H1 (cell line): ENCODE results near the gene GTF3C2. TPM values are rescaled to one million over a fixed set of nuclear protein-coding genes. Genes with fewer than 3 reads are reported as not detected.

Experiments used
- ASH2L ChIP-seq: fragments of 200-600, 300-600 bp; sonication (generic); IDR thresholded peaks from one replicate; pipeline ENCODE4 v1.7.1; 2017; ENCODE audit warnings: low read length
- EZH2 ChIP-seq: fragments of 200-600 bp; sonication (generic); IDR thresholded peaks from 2 replicates; pipeline ENCODE4 v1.7.1; 2012; ENCODE audit warnings: low read depth, mild to moderate bottlenecking, moderate library complexity, low read length, inconsistent platforms; ENCODE audit not compliant: severe bottlenecking
- KDM5A ChIP-seq: fragments of 200-600 bp; IDR thresholded peaks from 2 replicates; pipeline ENCODE4 v1.7.1; 2012; ENCODE audit warnings: mild to moderate bottlenecking, low read length, inconsistent platforms, mixed read lengths
- NANOG ChIP-seq: IDR thresholded peaks from 2 replicates; pipeline ENCODE4 v1.6.1; 2011; ENCODE audit warnings: low read length, low read depth, mild to moderate bottlenecking, inconsistent platforms; ENCODE audit not compliant: insufficient read depth, poor library complexity, severe bottlenecking
- RXRA ChIP-seq: IDR thresholded peaks from 2 replicates; pipeline ENCODE4 v1.6.1; 2011; ENCODE audit warnings: low read depth, mild to moderate bottlenecking, low read length, moderate library complexity; ENCODE audit not compliant: insufficient read depth
- polyA plus RNA-seq, 7 experiments: library from polyadenylated mRNA; depleted of rRNA in 3 of 7; stranded (reverse) in 5 of 7; unstranded in 2 of 7; fragments of >200 nt in 5 of 7; fragments of 200-250 nt in 2 of 7; gene quantifications; 1 replicate in 5 of 7; 2 replicates in 1 of 7; 4 replicates in 1 of 7; pipeline versions ENCODE4 v1.2.1 to v1.2.3, GENCODE V29; 2011 to 2013; ENCODE audit warnings: missing spikeins in 2 of 7, mixed read lengths in 2 of 7
- total RNA-seq: library from RNA; stranded (reverse); fragmentation: NEBNext Ultra II Directional; extraction: Animal tissue kit (Norgen Biotek cat#: 25700); gene quantifications from 2 replicates; pipeline ENCODE4 v1.2.1, GENCODE V29; 2021
- TF ChIP-seq, protein P1 (sequence below): fragments of 300-600 bp; sonication (generic); IDR thresholded peaks from 2 replicates; pipeline ENCODE4 v1.7.1; 2012; ENCODE audit warnings: low read length, moderate library complexity, mild to moderate bottlenecking, inconsistent platforms; ENCODE audit not compliant: insufficient replicate concordance

GTF3C2 gene
- total and polyA plus RNA-seq, 2 of the 8 experiments (the other 6 are each of a cell fraction or from before 2014, with no cell fraction given) = 118 to 127 TPM

DNA sequence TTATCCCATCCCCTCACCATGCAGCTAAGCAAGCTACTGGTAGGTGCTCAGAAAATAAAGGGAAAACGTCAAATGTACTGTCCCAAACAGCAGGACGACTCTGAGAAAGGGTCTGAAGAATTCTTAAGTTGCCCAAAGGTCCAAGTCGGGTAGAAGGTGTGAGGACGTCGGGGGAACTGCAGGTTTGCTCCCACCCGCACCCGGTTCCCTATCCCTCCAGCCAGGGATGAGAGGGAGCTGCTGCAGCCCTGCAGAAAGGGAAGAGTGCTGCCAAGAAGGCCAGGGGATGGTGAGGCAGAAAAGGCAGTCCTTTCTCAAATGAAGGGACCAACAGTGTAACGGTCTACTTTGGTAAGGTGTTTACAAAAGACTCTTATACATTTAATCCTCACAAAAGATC lies 41.4 kb downstream of the GTF3C2 start (continued):
- TF ChIP-seq, protein P1, sequence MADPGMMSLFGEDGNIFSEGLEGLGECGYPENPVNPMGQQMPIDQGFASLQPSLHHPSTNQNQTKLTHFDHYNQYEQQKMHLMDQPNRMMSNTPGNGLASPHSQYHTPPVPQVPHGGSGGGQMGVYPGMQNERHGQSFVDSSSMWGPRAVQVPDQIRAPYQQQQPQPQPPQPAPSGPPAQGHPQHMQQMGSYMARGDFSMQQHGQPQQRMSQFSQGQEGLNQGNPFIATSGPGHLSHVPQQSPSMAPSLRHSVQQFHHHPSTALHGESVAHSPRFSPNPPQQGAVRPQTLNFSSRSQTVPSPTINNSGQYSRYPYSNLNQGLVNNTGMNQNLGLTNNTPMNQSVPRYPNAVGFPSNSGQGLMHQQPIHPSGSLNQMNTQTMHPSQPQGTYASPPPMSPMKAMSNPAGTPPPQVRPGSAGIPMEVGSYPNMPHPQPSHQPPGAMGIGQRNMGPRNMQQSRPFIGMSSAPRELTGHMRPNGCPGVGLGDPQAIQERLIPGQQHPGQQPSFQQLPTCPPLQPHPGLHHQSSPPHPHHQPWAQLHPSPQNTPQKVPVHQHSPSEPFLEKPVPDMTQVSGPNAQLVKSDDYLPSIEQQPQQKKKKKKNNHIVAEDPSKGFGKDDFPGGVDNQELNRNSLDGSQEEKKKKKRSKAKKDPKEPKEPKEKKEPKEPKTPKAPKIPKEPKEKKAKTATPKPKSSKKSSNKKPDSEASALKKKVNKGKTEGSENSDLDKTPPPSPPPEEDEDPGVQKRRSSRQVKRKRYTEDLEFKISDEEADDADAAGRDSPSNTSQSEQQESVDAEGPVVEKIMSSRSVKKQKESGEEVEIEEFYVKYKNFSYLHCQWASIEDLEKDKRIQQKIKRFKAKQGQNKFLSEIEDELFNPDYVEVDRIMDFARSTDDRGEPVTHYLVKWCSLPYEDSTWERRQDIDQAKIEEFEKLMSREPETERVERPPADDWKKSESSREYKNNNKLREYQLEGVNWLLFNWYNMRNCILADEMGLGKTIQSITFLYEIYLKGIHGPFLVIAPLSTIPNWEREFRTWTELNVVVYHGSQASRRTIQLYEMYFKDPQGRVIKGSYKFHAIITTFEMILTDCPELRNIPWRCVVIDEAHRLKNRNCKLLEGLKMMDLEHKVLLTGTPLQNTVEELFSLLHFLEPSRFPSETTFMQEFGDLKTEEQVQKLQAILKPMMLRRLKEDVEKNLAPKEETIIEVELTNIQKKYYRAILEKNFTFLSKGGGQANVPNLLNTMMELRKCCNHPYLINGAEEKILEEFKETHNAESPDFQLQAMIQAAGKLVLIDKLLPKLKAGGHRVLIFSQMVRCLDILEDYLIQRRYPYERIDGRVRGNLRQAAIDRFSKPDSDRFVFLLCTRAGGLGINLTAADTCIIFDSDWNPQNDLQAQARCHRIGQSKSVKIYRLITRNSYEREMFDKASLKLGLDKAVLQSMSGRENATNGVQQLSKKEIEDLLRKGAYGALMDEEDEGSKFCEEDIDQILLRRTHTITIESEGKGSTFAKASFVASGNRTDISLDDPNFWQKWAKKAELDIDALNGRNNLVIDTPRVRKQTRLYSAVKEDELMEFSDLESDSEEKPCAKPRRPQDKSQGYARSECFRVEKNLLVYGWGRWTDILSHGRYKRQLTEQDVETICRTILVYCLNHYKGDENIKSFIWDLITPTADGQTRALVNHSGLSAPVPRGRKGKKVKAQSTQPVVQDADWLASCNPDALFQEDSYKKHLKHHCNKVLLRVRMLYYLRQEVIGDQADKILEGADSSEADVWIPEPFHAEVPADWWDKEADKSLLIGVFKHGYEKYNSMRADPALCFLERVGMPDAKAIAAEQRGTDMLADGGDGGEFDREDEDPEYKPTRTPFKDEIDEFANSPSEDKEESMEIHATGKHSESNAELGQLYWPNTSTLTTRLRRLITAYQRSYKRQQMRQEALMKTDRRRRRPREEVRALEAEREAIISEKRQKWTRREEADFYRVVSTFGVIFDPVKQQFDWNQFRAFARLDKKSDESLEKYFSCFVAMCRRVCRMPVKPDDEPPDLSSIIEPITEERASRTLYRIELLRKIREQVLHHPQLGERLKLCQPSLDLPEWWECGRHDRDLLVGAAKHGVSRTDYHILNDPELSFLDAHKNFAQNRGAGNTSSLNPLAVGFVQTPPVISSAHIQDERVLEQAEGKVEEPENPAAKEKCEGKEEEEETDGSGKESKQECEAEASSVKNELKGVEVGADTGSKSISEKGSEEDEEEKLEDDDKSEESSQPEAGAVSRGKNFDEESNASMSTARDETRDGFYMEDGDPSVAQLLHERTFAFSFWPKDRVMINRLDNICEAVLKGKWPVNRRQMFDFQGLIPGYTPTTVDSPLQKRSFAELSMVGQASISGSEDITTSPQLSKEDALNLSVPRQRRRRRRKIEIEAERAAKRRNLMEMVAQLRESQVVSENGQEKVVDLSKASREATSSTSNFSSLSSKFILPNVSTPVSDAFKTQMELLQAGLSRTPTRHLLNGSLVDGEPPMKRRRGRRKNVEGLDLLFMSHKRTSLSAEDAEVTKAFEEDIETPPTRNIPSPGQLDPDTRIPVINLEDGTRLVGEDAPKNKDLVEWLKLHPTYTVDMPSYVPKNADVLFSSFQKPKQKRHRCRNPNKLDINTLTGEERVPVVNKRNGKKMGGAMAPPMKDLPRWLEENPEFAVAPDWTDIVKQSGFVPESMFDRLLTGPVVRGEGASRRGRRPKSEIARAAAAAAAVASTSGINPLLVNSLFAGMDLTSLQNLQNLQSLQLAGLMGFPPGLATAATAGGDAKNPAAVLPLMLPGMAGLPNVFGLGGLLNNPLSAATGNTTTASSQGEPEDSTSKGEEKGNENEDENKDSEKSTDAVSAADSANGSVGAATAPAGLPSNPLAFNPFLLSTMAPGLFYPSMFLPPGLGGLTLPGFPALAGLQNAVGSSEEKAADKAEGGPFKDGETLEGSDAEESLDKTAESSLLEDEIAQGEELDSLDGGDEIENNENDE = no peak
- no peak for TF ChIP-seq NANOG
- TF ChIP-seq EZH2 = no peak
- no peak for TF ChIP-seq RXRA
- no peak for TF ChIP-seq ASH2L
- TF ChIP-seq KDM5A = no peak
